GM15510 (cell line): ENCODE data around the gene GLI2.

ENCODE experiments used
- POLR2A ChIP-seq: IDR thresholded peaks from 3 replicates; pipeline ENCODE4 v1.6.1; 2011; ENCODE audit warnings: borderline replicate concordance; ENCODE audit not compliant: insufficient read length; ENCODE audit errors: extremely low read depth

GLI2 gene

DNA sequence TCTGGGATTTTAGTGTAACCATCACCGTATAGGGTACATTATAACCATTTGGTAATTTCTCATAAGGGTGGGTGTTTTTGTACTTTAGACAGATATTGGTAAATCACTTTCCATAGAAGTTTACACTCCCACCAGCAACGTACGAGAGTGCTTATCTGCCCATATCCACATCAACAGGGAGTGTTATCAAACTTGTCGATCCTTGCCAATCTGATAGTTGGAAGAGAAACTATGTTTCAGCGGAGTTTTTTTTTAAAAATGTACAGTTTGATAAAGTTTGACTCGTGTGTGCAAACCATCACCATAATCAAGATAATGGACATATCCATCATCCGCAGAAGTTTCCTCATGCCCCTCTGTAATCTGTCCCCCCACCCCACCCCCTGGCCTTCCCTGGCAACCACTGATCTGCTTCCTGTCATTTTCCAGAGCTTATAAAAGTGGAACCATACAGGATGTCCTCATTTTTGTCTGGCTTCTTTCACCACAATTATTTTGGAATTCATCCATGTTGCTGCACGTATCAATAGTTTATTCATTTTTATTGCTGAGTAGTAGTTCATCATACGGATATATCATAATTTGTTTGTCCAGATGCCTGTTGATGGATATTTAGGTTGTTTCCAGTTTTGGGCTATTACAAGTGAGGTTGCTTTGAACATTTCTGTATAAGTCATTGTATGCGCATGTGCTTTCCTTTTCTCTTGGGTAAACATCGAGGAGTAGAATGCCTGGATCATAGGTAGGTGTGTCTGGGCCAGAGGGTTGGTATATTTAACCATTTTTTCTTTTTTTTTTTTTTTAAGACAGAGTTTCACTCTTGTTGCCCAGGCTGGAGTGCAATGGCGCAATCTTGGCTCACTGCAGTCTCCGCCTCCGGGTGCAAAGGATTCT is 18.6 kb downstream of the GLI2 start:
- TF ChIP-seq POLR2A = no peak

DNA sequence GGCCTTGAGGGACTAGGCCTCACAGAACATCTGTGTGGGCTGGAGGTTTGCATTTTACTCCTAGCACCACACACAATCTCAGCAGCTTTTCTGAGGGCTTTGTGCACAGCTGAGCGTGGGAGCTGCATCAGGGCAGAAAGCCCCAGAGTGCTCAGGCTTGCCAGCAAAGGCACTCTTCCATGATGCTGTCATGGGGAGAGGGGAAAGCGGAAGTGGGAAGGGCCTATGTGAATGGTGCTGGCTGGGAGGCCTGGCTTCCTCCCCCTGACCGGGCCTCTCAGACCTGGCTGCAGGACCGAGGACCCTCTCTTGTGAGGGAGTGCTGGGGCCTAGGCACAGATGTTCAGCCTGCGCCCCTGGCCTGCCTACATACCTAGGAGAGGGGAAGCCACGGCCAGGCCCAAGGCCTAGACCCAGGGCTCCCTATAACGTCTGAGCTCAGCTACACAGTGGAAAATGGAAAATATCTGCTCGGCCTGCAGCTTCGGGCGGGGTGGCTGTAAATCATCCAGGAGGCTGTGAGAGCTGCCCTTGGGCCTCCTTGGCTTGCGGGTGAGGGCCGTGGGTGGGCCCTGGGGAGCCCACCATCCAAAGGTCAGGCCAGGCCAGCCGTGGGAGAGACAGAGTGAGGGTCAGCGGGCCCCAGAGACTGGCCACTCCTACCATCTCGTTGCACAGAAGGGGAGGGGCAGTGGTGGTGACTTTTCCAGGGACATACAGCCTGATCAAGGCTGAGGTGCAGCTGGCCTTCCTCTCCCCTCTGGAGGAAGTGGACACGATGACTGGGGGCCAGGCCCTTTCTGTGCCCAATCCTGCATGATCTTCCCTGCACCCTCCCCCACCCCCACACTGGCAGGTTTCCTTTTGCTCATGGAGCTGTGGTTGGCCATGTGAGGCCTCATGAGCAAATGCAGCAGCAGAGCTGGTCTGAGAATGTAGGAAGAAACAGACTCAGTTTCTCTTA is 22.8 kb downstream of the GLI2 start:
- no peak for TF ChIP-seq POLR2A

DNA sequence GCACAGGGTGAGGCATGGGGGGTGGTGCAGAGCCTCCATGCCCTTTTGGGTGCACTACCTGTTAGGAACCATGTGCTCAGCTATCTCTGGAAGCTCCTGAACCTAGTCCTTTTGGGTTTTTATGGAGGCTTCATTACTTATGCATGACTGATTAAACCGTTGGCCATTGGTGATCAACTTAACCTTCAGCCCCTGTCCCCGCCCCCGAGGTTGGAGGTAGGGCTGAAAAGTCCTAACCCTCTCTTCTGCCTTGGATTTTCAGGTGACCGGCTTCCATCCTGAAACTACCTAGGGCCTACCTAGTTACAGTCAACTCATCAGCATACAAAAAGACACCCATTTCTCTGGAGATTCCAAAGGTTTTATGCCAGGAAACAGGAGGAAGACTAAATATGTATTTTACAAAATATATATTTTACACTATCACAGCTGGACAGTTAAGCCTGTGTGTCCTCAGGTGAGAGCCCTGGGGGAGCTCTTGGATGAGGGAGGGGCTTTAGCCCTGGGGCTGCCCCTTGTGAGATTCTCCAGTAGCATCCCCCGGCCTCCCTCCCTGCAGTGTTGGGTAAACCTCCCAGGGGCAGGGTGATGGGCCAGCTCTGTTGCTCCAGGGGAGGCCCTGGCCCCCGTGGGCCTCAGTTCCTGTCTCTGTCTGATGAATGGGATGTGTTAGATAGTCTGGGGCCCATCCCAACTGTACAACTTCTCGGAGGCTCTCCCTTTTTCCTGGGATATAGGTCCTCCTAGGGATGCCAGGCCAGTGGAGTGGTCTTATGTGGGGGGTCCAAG is 24.1 kb downstream of the GLI2 start:
- TF ChIP-seq POLR2A = no peak

DNA sequence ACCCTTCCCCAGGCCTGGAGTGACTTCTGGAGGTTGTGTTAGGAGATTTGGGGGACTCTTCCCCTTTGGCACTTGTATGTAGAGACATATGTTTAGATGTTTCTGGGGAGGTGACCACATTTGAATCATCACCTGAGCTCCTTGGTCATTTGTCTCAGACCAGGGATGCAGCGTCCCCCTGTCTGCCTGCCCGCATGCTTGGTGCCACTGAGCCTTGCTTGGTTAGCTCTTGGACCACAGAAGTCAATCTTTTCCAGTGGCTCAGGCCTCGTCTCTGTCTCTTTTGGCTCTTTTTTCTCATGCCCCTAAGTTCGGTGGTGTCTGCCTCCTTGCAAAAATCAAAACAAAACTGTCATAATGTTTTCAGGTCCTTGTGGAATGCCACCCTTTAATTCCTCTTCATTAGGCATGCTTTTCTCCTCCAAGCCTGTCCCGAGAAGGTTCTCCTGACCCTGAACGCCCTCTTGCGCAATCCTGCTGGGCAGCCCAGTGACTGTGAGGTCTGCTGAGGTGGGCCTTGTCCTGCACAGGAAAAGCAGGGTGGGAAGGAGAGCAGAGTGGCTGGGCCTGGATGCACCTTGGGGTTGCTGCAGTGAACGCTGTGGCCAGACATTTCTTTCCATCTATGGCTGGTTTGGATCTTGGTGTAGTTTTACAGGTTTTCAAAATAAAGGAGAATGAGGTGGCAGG is 24.9 kb downstream of the GLI2 start:
- TF ChIP-seq POLR2A = no peak

DNA sequence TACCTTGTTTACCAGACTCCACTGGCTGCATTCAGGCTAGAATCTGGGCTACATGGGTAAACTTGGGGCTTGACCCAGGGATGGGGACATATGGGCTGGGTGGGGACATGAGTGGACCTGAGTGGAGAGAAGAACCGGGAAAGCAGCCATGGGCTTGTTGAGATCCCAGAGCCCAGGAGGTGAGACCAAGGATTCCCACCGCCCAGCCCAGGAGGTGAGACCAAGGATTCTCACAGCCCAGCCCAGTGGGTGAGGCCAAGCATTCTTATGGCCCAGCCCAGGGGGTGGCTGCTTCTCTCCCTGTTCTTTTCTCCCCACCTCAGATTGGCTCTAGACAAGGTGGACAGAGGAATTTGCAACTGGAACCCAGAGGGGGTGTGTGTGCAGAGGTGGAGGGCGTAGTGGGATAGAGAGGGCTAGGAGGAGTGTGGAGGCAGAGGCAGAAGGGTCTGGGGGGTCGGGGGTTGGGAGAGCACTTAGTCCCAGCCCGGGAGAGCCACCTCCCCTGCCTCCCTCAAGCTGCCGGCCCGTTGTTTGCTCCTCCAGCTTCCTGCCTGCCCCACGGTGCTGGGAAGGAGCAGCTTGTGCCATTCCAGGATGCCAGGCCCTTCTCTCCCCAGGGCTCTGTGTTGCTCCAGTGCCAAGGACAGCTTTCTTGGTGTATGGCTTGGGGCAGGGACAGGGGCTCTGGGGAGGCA is 25.6 kb downstream of the GLI2 start:
- TF ChIP-seq POLR2A = no peak

DNA sequence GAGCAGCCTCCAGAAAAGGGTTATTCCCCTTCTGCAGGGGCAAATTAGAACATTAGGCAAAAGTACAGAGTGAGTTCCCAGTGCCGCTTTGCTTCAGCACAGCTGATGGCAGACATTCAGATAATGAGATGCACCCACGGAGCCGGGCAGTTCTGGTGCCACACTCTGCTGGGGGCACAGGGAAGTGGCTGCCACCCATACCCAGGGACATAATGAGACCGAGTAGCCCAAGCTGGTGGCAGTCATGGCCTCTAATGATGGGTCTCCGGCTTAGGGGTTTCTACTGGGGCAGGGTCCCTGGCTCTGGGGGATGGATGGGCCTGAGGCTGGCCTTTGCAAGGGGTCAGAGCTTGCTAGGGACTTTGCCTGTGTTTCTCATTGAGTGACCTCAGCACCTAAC is 26.2 kb downstream of the GLI2 start:
- TF ChIP-seq POLR2A = no peak

DNA sequence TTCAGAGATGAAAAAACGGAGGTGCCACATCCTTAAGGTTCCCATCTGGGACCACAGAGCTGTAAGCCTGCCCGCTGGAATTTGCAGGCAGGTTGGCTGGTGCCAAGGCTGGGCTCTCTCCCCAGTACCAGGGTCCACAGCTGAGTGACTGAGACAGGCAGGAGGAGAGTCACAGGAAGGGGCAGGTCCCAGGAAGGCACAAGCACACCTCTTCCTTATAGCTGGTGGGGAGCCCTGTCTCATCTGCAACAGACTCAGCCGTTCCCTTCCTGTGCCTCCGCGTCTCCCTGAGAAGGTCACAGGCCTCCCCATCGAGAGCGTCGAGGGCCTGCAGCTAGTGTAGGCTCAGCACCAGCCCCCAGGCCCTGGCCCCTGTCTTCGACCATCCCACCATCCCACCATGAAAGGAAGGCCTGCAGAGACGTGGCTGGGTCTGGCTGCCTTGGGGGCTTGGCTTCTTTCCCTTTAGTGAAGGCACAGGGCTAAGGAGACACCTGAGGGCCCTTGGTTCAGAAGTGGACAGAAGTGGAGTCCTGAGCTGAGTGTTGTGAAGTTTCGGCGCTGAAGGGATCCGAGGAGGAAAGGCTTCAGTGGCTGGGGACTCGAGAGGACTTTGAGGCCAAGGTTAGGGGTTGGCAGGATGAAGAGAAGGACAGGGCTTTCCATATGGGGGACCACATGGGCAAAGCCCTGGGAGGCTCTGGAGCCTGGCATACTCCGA is 26.8 kb downstream of the GLI2 start:
- no peak for TF ChIP-seq POLR2A

DNA sequence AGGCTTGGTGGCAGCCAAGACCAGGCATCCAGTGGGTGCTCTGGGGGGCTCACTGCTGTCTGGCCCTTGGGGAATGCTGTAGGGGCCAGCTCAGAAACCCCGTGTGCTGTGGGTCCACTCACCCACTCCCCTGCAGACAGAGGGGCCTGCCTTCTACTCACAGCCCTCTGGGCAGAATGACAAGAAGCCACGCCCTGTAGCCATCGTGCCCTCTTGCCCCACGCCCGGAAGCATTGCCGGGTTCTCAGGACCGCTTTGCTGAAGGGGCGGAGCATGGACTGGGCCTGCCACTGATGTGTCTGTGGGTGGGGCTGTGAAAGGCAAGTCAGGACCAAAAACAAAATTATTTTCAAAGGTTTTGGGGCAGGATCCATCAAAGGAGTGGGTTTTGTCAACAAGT is 27.8 kb downstream of the GLI2 start:
- TF ChIP-seq POLR2A = no peak

DNA sequence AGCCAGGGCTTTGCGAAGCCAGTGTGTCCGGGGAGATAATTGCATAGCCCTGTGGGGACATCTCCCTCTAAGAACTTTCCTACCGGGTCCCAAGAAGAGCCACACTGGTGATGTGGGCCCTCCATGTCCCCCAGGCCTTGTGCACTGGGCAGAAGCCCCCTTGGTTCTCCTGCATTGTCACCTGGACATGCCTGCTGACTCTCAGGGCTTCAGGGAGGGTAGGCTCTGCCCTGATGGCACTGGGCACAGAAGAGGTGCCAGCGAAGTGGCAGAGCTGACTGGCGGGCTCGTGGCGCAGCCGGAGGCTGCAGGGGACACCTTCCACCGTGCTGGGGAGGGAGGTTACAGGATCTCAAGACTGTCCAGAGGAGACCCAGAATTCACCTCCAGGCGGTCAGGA is 28.3 kb downstream of the GLI2 start:
- no peak for TF ChIP-seq POLR2A

DNA sequence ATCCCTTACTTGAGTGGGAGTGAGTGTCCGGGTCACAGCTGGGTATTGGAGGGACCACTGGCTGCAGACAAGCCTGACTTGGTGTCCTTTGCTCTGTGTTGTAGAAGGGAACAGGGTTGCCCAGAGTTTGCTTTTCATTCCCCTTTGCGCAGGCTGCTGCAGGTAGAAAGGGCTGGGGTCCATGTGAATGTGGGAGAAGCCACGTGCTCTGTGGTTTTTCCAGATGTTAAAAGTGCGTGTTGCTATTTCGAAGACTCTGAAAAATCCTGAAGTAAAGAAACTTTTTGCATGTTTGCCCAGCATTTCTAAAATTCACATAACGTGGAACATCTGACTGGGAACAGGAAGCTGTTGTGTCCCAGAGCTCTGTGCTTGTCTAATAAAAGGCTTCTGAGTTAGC is 28.8 kb downstream of the GLI2 start:
- no peak for TF ChIP-seq POLR2A

DNA sequence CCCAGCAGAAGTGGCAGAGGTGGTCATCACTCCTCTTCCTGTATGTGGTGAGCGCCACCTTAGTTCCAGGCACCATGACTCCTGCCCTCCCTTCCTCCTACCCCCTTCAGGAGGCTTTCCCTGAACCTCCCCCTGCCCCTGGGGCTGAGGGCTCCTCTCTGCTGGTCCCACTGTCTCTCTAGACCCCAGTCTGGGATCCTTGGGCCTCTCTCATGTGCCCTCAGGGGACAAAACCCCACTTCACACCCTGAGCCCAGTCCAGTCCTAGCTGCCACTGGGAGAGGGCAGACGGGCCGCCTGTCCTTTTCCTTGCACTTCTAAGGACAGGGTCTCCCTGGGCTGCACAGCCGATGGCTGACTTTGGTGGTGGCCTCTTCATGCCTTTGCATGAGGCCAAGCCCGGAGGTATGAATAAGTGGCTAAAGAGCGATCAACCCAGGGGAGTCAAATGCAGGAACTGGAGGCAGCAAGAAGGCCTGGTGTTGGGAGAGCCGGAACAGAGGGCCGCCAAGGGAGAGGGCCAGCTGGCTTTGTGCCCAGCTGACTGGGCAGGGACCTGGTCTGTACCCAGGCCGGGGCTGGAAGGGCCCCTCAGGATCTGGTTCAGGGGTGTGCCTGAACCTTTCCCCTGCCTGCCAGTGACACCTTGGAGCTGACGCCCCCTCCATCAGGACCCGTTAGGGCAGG is 29.5 kb downstream of the GLI2 start:
- TF ChIP-seq POLR2A = no peak

DNA sequence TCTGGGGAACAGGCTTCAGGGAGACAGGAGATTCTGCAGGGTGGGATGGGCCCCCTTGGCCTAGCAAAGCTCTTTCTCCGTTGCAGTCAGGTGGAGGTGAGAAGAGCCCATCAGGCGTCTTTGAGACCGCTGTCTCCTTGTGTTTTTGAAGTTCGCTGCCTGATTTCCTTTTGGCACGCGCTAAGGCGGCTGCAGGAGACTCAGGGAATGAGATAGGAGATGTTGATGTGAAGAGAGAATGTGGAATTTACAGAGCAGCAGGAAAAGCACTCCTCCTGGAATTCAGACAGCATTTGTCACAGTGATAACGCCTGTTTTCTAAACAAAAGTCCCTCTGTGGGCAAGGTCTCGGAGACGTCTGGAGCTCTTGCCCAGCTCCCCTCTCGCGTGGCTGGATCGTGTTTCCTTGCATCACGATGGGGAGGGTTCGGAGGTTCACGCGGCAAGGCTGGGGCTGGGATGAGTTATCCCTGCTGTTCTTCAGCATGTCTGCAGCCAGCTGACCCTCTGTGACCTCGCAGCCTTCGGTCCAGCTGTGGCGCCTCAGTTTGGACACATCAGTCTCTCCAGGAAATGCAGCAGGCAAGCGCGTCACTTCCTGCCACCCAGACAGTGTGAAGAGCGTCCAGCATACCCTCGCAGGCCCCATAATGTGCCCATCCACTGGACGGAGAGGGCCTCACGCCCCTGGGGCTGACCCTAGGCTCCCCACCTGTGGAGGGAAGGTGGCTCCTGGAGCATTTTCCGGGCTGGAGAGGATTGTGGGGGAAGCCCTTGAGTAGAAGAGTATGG is 30.2 kb downstream of the GLI2 start:
- no peak for TF ChIP-seq POLR2A
